Hepatocyte (in vitro differentiated cells): Measurements from ENCODE around the gene GHRL.

ENCODE experiments used
- CTCF ChIP-seq: fragments of 200-600 bp; sonication (generic); IDR thresholded peaks from 2 replicates; pipeline ENCODE4 v1.5.1; 2016; ENCODE audit warnings: antibody characterized with exemption, mild to moderate bottlenecking; ENCODE audit not compliant: poor library complexity
- EZH2 ChIP-seq: fragments of 200-600 bp; sonication (generic); IDR thresholded peaks from 2 replicates; pipeline ENCODE4 v1.6.1; 2016; ENCODE audit warnings: antibody characterized with exemption, mild to moderate bottlenecking, borderline replicate concordance

DNA sequence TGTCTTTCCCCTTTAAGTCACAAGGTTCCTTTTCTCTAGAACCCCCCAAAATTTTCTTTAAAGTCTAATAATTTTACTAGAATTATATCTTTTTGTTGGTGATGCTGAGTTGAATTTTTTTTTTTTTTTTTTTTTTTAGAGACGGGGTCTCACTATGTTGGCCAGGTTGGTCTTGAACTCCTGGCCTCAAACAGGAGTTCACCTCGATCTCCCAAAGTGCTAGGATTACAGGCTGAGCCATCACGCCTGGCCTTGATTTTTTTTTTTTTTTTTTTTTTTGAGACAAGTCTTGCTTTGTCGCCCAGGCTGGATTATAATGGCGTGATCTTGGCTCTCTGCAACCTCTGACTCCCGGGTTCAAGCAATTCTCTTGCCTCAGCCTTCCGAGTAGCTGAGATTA is 15.9 kb upstream of the GHRL start:
- TF ChIP-seq CTCF (no peak), EZH2 (no peak)
